ENCODE results near the gene WFIKKN1. TPM values are rescaled to one million over a fixed set of nuclear protein-coding genes. Genes with fewer than 3 reads are reported as not detected.

Gene WFIKKN1
- total and polyA plus RNA-seq, 2 donors from 2014 or later, result 0.69 to 1.8 TPM

DNA sequence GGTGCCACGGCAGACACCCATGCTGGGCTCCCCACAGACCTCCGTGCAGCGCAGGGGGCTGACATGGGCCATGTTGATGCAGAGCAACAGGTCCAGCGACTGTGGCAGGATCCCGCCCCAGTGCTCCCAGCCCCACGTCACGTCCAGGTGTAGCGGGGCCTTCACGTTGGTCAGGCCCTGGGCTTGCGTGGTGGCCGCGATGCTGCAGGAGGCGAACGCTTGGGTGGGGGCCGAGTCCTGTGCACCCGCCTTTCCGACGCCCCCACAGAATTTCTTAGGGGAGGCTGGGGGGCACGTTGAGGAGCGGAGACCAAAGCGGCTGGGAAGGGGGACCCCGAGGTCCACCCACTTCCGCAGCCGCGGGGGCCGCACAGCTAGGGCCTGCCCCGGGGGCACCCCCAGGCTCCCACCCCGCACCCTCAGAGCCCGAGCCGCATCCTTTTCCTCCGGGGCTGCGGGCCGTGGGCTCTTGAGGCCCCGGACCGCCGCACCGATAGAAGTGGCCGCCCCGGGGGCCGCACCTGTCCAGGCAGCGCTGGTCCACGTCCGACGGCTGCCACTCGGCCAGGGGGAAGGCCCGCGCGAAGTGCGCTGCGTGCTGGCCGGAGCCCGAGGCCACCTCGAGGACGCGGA lies 4.9 kb downstream of the WFIKKN1 start:
- Histone ChIP-seq H3K27ac (ENCODE audit: low read depth in 2 of 2, low read length in 2 of 2) (peak overlapping the region; percentile 99), H3K27me3 (ENCODE audit: control insufficient read depth, insufficient read depth, low read length) (no peaks in the 10 kb centered on the region), H3K36me3 (ENCODE audit: control insufficient read depth in 2 of 3, insufficient read depth in 3 of 3, low read length in 3 of 3) (no peaks in the 10 kb centered on the region), H3K4me3 (ENCODE audit: low read length in 3 of 3) (peak overlapping the region; percentile 84 to 88 (median 86)), H3K9me3 (ENCODE audit: control insufficient read depth in 2 of 3, insufficient read depth in 1 of 3, low read length in 3 of 3) (no peaks in the 10 kb centered on the region), H3K9ac (ENCODE audit: low read length in 3 of 3) (peak overlapping the region in 2 of 3 donors; percentile 48 to 96), H3K4me1 (ENCODE audit: control insufficient read depth in 2 of 3, insufficient read depth in 2 of 3, low read depth in 1 of 3, low read length in 3 of 3) (peaks cover 0 to 26% (median 0%) of the 10 kb centered on the region in 3 donors)
- intact Hi-C loops (cut with DNase I), result no loop called here
- DNase-seq, result no peak
- no peak for FAIRE-seq
- TF ChIP-seq, protein P1, sequence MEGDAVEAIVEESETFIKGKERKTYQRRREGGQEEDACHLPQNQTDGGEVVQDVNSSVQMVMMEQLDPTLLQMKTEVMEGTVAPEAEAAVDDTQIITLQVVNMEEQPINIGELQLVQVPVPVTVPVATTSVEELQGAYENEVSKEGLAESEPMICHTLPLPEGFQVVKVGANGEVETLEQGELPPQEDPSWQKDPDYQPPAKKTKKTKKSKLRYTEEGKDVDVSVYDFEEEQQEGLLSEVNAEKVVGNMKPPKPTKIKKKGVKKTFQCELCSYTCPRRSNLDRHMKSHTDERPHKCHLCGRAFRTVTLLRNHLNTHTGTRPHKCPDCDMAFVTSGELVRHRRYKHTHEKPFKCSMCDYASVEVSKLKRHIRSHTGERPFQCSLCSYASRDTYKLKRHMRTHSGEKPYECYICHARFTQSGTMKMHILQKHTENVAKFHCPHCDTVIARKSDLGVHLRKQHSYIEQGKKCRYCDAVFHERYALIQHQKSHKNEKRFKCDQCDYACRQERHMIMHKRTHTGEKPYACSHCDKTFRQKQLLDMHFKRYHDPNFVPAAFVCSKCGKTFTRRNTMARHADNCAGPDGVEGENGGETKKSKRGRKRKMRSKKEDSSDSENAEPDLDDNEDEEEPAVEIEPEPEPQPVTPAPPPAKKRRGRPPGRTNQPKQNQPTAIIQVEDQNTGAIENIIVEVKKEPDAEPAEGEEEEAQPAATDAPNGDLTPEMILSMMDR (IDR thresholded peaks at IDR 0.05; ENCODE audit: borderline replicate concordance, extremely low read depth, insufficient read depth), result no peak

DNA sequence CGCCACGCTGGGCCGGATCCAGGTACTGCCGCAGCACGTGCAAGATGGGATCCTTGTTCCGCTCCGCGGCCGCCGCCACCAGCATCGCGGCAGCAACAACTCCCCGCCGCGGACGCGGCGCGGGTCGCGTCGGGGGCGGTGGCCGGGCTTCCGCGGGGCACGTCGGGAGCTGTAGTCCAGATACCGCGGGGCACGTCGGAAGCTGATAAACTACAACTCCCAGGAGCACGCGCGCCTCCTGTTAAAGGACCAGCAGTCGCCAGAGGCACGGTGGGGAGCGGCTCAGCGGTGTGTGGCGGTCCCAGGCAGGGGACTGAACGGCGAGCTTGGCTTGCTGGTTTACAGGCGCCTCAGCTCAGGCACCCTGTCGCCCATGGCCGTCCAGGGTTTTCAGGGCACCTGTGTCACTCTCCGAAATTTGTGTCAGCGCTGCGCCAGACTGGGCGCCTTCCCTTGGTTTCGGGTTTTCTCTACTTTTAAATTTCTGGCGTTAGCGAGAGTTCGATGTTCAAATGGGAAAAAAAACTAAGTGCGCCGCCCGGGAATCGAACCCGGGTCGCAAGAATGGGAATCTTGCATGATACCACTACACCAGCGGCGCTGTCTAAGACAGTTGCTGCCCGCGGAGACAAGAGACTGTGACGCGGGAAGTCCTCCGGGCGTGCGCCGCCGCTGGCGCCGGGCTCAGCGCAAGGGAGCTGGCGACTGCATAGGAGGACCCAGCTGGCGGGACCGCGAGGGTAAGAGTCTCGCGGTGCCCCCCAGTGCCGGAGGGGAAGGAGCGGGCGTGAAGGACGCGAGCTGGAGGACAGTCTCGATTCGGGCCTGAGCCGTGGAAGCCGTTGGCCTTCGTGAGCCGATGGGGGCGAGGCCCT lies 5.7 kb downstream of the WFIKKN1 start, which contains the start of gene METTL26:
METTL26 (minus strand) TSS at position 100 of the 875 bp plus-strand sequence; CDS start at position 85, 15 bp downstream.
- TF ChIP-seq, protein P1 (IDR thresholded peaks at IDR 0.05; ENCODE audit: borderline replicate concordance, extremely low read depth, insufficient read depth), result peak; percentile 9
- no peak for FAIRE-seq
- Histone ChIP-seq H3K4me3 (ENCODE audit: low read length in 3 of 3) (peak within 1 kb of the TSS; percentile 84 to 88 (median 86)), H3K9me3 (ENCODE audit: control insufficient read depth in 2 of 3, insufficient read depth in 1 of 3, low read length in 3 of 3) (no peaks in the 10 kb centered on the region), H3K36me3 (ENCODE audit: control insufficient read depth in 2 of 3, insufficient read depth in 3 of 3, low read length in 3 of 3) (no peaks in the 10 kb centered on the region), H3K4me1 (ENCODE audit: control insufficient read depth in 2 of 3, insufficient read depth in 2 of 3, low read depth in 1 of 3, low read length in 3 of 3) (peaks cover 0 to 22% (median 0%) of the 10 kb centered on the region in 3 donors), H3K27ac (ENCODE audit: low read depth in 2 of 2, low read length in 2 of 2) (peak within 1 kb of the TSS; percentile 99), H3K27me3 (ENCODE audit: control insufficient read depth, insufficient read depth, low read length) (no peaks in the 10 kb centered on the region), H3K9ac (ENCODE audit: low read length in 3 of 3) (peak within 1 kb of the TSS; percentile 83 to 96 (median 91))
- intact Hi-C loops (cut with DNase I), result no loop called here
- peak; percentile 95 to 98 (median 96) for DNase-seq

DNA sequence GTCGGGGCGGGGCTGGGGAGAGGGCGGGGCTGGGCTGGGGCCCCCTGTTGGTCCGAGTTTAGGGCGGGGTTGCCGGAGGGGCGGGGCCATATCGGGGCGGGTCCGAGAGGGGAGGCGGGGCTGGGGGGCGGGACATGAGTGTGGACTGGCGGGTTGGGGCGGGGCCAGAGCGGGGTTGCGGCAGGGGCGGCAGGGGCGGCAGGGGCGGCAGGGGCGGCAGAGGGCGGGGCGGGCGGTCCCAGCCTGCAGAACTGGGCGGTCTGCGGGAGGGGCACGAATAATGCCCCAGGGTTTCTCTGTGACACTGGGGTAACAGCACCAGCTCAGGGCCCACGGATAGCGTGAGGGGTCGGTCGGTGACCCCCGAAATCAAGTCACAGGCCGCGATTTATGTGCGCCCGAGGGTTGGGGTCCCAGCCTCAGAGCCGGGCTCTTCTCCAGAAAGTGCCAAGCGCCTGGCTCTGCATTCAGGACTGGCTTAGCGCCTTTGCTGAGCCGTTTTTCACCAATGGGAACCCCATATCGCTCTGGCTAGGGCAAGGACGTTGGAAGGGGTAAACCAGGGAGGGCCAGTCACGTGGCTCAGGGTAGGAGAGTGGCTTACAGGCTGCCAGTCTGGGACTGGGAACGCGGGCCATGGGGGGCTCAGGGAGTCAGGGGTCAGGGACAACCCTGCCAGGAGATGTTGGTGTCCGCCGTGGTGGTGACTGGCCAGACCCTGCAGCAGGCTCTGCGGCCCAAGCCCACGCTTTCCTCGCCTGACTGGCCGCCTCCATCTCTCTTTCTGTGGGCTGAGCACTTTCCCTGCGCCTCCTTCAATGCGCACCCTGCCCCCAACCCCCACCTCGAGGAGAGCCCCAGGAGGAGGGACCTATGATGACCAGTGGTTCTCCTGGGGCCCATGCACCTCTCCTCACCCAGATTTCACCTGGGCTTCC lies 6.6 kb downstream of the WFIKKN1 start:
- no peaks in the 10 kb centered on the region for H3K9me3 ChIP-seq (ENCODE audit: control insufficient read depth in 2 of 3, insufficient read depth in 1 of 3, low read length in 3 of 3)
- H3K27ac ChIP-seq (ENCODE audit: low read depth in 2 of 2, low read length in 2 of 2), result peak overlapping the region; percentile 99
- intact Hi-C loops (cut with DNase I), result no loop called here
- H3K9ac ChIP-seq (ENCODE audit: low read length in 3 of 3), result peak overlapping the region in 2 of 3 donors; percentile 19 to 65
- TF ChIP-seq, protein P1 (IDR thresholded peaks at IDR 0.05; ENCODE audit: borderline replicate concordance, extremely low read depth, insufficient read depth), result no peak
- no peaks in the 10 kb centered on the region for H3K27me3 ChIP-seq (ENCODE audit: control insufficient read depth, insufficient read depth, low read length)
- DNase-seq (peak in 4 of 5 donors; percentile 94 to 98 (median 96)), FAIRE-seq (no peak)
- no peaks in the 10 kb centered on the region for H3K36me3 ChIP-seq (ENCODE audit: control insufficient read depth in 2 of 3, insufficient read depth in 3 of 3, low read length in 3 of 3)
- peak overlapping the region; percentile 44 to 86 (median 77) for H3K4me3 ChIP-seq (ENCODE audit: low read length in 3 of 3)
- H3K4me1 ChIP-seq (ENCODE audit: control insufficient read depth in 2 of 3, insufficient read depth in 2 of 3, low read depth in 1 of 3, low read length in 3 of 3), result peaks cover 0 to 23% (median 0%) of the 10 kb centered on the region in 3 donors

All from kidney (tissue), 14 donors.